Endometrial microvascular endothelial cells (primary cell): ENCODE data around the gene NPFFR1. TPM values are rescaled to one million over a fixed set of nuclear protein-coding genes. Genes with fewer than 3 reads are reported as not detected.
"Not testable (repeated sequence)": the region's sequence is repeated elsewhere in the genome, so short reads cannot be mapped to it uniquely, and the experiment has no call there.

Source experiments
- in situ Hi-C: cut with HindIII; loops from 2 replicates; pipeline ENCODE4 v1.10.0; 2017; ENCODE audit warnings: low sequenced_read_pairs, low pct_unique_long_range_greater_than_20kb; ENCODE audit errors: inconsistent ontology term
- total RNA-seq: library from RNA; depleted of rRNA; stranded (reverse); fragments of >200 nt; gene quantifications from one replicate; pipeline ENCODE4 v1.2.3, GENCODE V29; 2015; ENCODE audit errors: inconsistent ontology term

The NPFFR1 gene
- total RNA-seq, 1 donor from 2014 or later: not detected

DNA sequence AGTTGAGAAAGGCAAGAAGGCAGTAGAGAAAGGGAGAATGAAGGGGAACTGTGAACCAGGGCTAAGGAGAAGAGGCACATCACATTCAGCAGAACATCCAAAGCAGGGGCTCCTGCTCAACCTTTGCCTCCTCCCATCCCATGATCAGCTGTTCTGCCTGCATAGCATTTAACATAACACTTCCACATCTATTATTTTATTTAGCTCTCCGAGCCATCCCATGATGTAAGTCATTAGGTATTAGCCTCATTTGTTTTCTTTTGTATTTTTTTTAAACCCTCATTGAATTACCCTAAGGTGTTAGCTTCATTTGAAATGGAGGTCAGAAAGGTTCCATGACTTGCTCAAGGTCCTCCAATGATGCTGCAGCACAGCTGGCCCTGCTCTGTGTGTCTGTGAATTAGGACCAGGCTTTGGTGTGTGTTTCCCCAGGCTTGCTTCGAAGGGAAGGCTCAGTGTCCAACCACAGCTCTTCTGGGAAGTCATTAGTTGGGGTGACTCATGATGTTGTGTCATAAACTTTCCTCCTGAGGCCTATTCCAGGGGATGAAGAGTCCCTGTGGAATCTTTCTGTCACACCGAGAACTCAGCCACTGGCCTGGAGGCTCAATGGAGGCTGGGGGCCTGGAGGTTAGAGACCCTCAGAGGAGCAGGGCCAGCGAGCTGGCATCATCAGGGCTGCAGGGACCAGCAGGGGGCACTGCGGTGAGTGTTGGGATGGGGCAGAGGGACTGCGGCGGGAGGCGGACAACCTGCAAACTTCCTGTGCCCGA is 16.5 kb downstream of the NPFFR1 start:
- in situ Hi-C loops: no loop called here

GRCh38 chr10:70266701-70267100 is 17.1 kb downstream of the NPFFR1 start:
- in situ Hi-C loops: no loop called here

GRCh38 chr10:70266056-70266455 is 17.7 kb downstream of the NPFFR1 start:
- in situ Hi-C loops: no loop called here

GRCh38 chr10:70265032-70265689 is 18.6 kb downstream of the NPFFR1 start:
- in situ Hi-C loops: no loop called here

- in situ Hi-C loops: no loop called here
These were observed 23.1 kb downstream of the NPFFR1 start for GRCh38 chr10:70260734-70261133.

- in situ Hi-C loops: no loop called here
These were observed 23.5 kb downstream of the NPFFR1 start for GRCh38 chr10:70260259-70260658.

DNA sequence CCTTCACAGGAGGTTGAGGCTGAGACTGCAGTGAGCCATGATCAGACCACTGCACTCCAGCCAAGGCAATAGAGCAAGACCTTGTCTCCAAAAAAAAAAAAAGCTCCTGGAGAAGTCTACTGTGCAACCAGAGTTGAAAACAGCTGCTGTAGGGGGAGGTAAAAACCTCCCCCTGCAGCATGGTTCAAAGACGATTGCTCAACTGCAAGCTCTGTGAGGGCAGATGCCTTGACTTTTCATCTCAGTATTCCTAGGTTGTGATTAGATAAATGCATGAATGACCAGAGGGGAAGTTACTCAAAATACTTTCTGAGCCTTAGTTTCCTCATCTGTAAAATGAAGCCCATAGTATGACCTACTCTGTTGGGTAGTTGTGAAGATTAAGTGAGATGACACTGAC is 25.6 kb downstream of the NPFFR1 start:
- in situ Hi-C loops: no loop called here

GRCh38 chr10:70257816-70258215 is 26.0 kb downstream of the NPFFR1 start:
- in situ Hi-C loops: not testable (repeated sequence)

- in situ Hi-C loops: no loop called here
These were observed 27.3 kb downstream of the NPFFR1 start for GRCh38 chr10:70256463-70256862.

GRCh38 chr10:70255329-70256299 is 28.2 kb downstream of the NPFFR1 start:
- in situ Hi-C loops: no loop called here

DNA sequence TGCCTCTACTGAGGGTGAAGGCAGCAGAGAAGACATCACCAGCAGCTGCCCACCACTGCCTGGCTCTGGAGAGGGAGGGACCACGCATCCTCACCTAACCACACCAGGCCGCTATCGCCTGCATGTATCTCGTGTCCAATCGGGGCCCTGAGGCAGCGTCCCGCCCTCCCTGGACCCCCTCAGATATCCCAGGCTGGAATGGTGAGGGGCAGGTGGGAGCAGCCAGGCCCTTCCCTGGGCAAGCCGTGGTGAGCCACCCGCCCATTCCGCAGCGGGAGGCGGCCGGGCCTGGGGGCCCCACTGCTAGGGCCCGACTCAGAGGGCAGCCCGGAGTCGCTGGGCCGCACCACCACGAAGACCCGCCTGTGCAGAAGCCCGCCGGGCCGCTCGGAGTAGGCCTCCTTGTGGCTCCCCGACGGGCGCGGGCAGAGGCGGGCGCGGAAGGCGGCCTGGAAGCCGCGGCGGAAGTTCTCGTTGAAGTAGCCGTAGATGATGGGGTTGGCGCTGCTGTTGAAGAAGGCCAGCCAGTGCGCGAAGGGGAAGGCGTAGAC is 29.0 kb downstream of the NPFFR1 start:
- in situ Hi-C loops: no loop called here

GRCh38 chr10:70253878-70254765 is 29.7 kb downstream of the NPFFR1 start:
- in situ Hi-C loops: no loop called here

DNA sequence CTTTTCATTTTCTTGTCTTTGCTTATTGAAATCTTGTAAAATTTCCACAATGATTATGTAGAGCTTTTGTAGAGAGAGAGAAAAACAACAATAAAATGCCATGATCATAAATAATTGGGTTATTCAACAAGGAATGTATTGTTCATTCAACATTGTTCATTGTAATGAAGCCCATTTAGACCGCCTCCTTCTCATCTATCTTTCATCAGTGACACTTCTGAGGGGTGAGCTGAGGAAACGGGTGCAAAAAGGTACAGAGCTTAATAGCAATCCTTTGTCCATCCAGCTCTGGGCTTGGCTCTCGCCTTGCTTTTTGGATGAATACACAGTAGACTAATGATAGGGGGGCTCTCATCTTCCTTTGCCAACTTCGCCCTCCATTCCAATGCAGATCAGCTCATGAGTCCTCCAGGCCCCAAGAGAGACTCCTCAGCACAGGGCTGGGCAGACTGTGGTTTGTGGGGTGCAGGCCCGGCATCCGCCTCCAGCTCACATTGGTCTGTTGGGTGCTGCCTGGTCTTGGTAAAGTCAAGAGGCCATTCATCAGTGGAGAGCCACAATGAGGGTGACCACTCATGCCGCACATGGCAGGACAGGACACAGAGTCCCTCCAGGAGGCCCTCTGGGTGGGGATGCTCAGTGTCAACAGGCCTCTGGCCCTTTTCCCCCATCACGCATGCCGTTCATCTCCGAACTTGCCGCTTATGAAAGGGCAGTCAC is 32.7 kb downstream of the NPFFR1 start:
- in situ Hi-C loops: no loop called here

- in situ Hi-C loops: no loop called here
These were observed 36.4 kb downstream of the NPFFR1 start for GRCh38 chr10:70247360-70247759.

DNA sequence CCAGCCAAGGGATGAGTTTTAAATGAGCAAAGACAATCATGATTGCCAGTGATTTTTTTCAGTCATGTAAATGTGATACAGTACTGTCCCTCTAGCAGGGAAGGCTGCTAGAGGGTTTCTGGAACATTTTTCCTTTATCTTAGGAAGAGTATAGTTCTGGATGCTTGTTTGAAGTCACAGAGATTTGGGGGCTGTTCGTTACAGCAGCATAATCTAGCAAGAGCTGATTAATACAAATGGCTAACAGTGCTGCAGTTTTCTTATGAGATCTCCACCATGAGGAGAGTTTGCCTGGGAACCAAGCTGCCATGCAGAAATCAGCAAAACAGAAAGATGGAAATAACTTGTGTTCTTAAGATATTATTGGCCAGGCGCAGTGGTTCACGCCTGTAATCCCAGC is 42.7 kb downstream of the NPFFR1 start:
- in situ Hi-C loops: no loop called here

- in situ Hi-C loops: not testable (repeated sequence)
These were observed 43.8 kb downstream of the NPFFR1 start for GRCh38 chr10:70239986-70240385.

DNA sequence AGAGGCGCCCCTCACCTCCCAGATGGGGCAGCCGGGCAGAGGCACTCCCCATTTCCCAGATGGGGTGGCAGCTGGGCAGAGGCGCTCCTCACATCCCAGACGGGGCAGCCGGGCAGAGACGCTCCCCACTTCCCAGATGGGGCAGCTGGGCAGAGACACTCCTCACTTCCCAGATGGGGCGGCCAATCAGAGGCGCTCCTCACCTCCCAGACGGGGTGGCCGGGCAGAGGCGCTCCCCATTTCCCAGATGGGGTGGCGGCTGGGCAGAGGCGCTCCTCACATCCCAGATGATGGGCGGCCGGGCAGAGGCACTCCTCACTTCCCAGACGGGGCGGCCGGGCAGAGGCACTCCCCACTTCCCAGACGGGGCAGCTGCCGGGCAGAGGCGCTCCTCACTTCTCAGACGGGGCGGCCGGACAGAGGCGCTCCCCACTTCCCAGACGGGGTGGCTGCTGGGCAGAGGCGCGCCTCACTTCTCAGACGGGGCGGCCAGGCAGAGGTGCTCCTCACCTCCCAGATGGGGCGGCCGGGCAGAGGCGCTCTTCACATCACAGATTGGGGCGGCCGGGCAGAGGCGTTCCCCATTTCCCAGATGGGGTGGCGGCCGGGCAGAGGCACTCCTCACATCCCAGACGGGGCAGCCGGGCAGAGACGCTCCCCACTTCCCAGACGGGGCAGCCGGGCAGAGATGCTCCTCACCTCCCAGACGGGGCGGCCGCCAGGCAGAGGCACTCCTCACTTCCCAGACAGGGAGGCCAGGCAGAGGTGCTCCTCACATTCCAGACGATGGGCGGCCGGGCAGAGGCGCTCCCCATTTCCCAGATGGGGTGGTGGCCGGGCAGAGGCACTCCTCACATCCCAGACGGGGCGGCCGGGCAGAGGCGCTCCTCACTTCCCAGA is 44.5 kb downstream of the NPFFR1 start:
- in situ Hi-C loops: not testable (repeated sequence)
